PC-3 (cell line): ENCODE data around the gene ATE1. TPM values are rescaled to one million over a fixed set of nuclear protein-coding genes. Genes with fewer than 3 reads are reported as not detected.

Source experiments
- ATAC-seq: fragments of 200-7000 bp; cut with Tn5 transposase; 2 replicates; pipeline ENCODE4 v1.9.1; 2020; ENCODE audit warnings: mild to moderate bottlenecking, moderate library complexity
- BruUV-seq: library from RNA; stranded (reverse); fragments of 400-500 nt; replicated peaks from 2 replicates; lab custom pipeline; 2021; lab: Mats Ljungman, UMichigan
- CTCF ChIA-PET: fragments of 300-600 bp; sonication (Branson Sonifier 250); formaldehyde crosslinking; loops from one replicate; lab custom pipeline; 2022; ENCODE audit warnings: antibody characterized with exemption; lab: Charles Lee
- POLR2A ChIA-PET: fragments of 300-600 bp; sonication (Branson Sonifier 250); formaldehyde crosslinking; loops from one replicate; lab custom pipeline; 2022; ENCODE audit warnings: antibody characterized with exemption; ENCODE audit not compliant: unreplicated experiment; lab: Charles Lee
- DNase-seq: peaks from one replicate; pipeline ENCODE4 v3.0.0-alpha.2; 2015
- H2AFZ ChIP-seq: fragments of 300-600 bp; sonication (generic); 2 replicates; pipeline ENCODE4 v1.6.0; 2016; ENCODE audit warnings: antibody characterized with exemption, low read length
- H3F3A ChIP-seq: fragments of 300-600 bp; sonication (generic); one replicate; pipeline ENCODE4 v1.6.0; 2017; ENCODE audit warnings: antibody characterized with exemption, low read length, control low read depth, mild to moderate bottlenecking; ENCODE audit not compliant: unreplicated experiment
- H3K27ac ChIP-seq: fragments of 300-600 bp; sonication (generic); 2 replicates; pipeline ENCODE4 v1.5.1; 2016; ENCODE audit warnings: mild to moderate bottlenecking, low read length
- H3K27me3 ChIP-seq: fragments of 300-600 bp; sonication (generic); 2 replicates; pipeline ENCODE4 v1.6.1; 2016; ENCODE audit warnings: low read length, mixed read lengths
- H3K36me3 ChIP-seq: fragments of 300-600 bp; sonication (generic); 2 replicates; pipeline ENCODE4 v1.6.1; 2016; ENCODE audit warnings: low read depth, mixed run types, low read length, mixed read lengths
- H3K4me1 ChIP-seq: fragments of 300-600 bp; sonication (generic); 2 replicates; pipeline ENCODE4 v1.5.1; 2016; ENCODE audit warnings: low read length; ENCODE audit not compliant: insufficient read depth
- H3K4me2 ChIP-seq: fragments of 300-600 bp; sonication (generic); 2 replicates; pipeline ENCODE4 v1.6.0; 2016; ENCODE audit warnings: low read length
- H3K4me3 ChIP-seq: fragments of 300-600 bp; sonication (generic); 2 replicates; pipeline ENCODE4 v1.5.1; 2016; ENCODE audit warnings: mild to moderate bottlenecking, low read length, mixed read lengths
- H3K79me2 ChIP-seq: fragments of 300-600 bp; sonication (generic); 2 replicates; pipeline ENCODE4 v1.6.1; 2017; ENCODE audit warnings: low read length, mixed read lengths
- H3K9ac ChIP-seq: fragments of 300-600 bp; sonication (generic); 2 replicates; pipeline ENCODE4 v1.6.0; 2016; ENCODE audit warnings: mild to moderate bottlenecking, low read length
- H3K9me2 ChIP-seq: fragments of 300-600 bp; sonication (generic); replicated peaks from 2 replicates; pipeline ENCODE4 v1.6.1; 2016; ENCODE audit warnings: mixed run types, low read length, mixed read lengths
- H3K9me3 ChIP-seq: fragments of 300-600 bp; sonication (generic); 2 replicates; pipeline ENCODE4 v1.6.1; 2016; ENCODE audit warnings: low read length, mixed read lengths
- H4K20me1 ChIP-seq: fragments of 300-600 bp; sonication (generic); 2 replicates; pipeline ENCODE4 v1.6.1; 2016; ENCODE audit warnings: low read length, mixed read lengths
- EZH2 ChIP-seq: fragments of 300-600 bp; sonication (generic); IDR thresholded peaks from one replicate; pipeline ENCODE4 v1.6.1; 2017; ENCODE audit warnings: antibody characterized with exemption, mild to moderate bottlenecking, low read length; ENCODE audit not compliant: unreplicated experiment
- EZH2phosphoT487 ChIP-seq: fragments of 300-600 bp; sonication (generic); IDR thresholded peaks from 2 replicates; pipeline ENCODE4 v1.6.1; 2018; ENCODE audit warnings: mild to moderate bottlenecking, antibody characterized with exemption, low read length, borderline replicate concordance
- intact Hi-C: fragments of 100-400 bp; cut with micrococcal nuclease; formaldehyde crosslinking; loops from 2 replicates; pipeline ENCODE4 v1.9.0; 2023
- total RNA-seq: library from RNA; depleted of rRNA; stranded (reverse); fragments of >200 nt; gene quantifications from 2 replicates; pipeline ENCODE4 v1.2.3, GENCODE V29; 2014
- TF ChIP-seq, protein P1 (sequence below): fragments of 300-600 bp; sonication (generic); conservative IDR thresholded peaks from 2 replicates; pipeline ENCODE4 v1.5.1; 2017; ENCODE audit warnings: antibody characterized with exemption, low read depth, mild to moderate bottlenecking, low read length

Gene ATE1
- total RNA-seq, 1 experiment from 2014 or later, result 12.8 TPM

- H3F3A ChIP-seq, result no peaks in the 10 kb centered on the region
- H3K27ac ChIP-seq, result no peak overlapping the region
- ChIA-PET CTCF (no interaction called here), POLR2A (no interaction called here)
- H3K4me3 ChIP-seq, result no peak overlapping the region
- ATAC-seq (no peak), DNase-seq (no peak)
- H3K9me3 ChIP-seq, result no peaks in the 10 kb centered on the region
- peaks cover 4% of the 10 kb centered on the region for H3K27me3 ChIP-seq
- H3K36me3 ChIP-seq, result no peaks in the 10 kb centered on the region
- H3K9ac ChIP-seq, result no peak overlapping the region
- intact Hi-C loops, result no loop called here
- TF ChIP-seq EZH2 (no peak), EZH2phosphoT487 (no peak)
- TF ChIP-seq, protein P1, sequence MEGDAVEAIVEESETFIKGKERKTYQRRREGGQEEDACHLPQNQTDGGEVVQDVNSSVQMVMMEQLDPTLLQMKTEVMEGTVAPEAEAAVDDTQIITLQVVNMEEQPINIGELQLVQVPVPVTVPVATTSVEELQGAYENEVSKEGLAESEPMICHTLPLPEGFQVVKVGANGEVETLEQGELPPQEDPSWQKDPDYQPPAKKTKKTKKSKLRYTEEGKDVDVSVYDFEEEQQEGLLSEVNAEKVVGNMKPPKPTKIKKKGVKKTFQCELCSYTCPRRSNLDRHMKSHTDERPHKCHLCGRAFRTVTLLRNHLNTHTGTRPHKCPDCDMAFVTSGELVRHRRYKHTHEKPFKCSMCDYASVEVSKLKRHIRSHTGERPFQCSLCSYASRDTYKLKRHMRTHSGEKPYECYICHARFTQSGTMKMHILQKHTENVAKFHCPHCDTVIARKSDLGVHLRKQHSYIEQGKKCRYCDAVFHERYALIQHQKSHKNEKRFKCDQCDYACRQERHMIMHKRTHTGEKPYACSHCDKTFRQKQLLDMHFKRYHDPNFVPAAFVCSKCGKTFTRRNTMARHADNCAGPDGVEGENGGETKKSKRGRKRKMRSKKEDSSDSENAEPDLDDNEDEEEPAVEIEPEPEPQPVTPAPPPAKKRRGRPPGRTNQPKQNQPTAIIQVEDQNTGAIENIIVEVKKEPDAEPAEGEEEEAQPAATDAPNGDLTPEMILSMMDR, result no peak
- no TSS peak for BruUV-seq
- H2AFZ ChIP-seq, result no peak overlapping the region
- H4K20me1 ChIP-seq, result no peaks in the 10 kb centered on the region
- H3K79me2 ChIP-seq, result no peaks in the 10 kb centered on the region
- no peak overlapping the region for H3K4me2 ChIP-seq
- H3K9me2 ChIP-seq, result no peaks in the 10 kb centered on the region
- no peaks in the 10 kb centered on the region for H3K4me1 ChIP-seq
These were observed 211.9 kb downstream of the ATE1 start for GRCh38 chr10:121715969-121716368.

DNA sequence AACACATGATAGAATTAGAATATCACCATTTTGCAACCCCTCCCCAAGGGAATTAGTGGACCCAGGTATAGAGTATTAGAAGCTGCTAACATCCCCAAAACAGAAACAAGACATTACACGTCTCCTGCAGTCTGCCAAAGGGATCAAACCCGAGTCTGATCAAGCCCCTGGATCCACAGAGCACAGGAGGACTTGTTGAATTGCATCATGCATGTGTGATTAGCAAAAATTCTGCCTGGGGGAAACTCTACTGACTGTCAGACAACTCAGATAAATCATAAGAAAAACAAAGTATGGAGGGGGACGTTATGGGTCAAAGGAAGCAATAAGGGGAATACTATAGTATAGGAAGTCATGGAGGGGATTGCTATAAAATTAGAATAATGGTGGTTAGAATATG is 212.8 kb downstream of the ATE1 start:
- ATAC-seq (no peak), DNase-seq (no peak)
- H3K79me2 ChIP-seq, result no peaks in the 10 kb centered on the region
- H3K9me3 ChIP-seq, result no peaks in the 10 kb centered on the region
- no peaks in the 10 kb centered on the region for H3K4me1 ChIP-seq
- no peak overlapping the region for H3K4me2 ChIP-seq
- H3K27ac ChIP-seq, result no peak overlapping the region
- H3K9me2 ChIP-seq, result no peaks in the 10 kb centered on the region
- no TSS peak for BruUV-seq
- no peaks in the 10 kb centered on the region for H3K36me3 ChIP-seq
- H3K27me3 ChIP-seq, result peaks cover 13% of the 10 kb centered on the region
- H3K9ac ChIP-seq, result no peak overlapping the region
- H3F3A ChIP-seq, result no peaks in the 10 kb centered on the region
- H3K4me3 ChIP-seq, result no peak overlapping the region
- intact Hi-C loops, result no loop called here
- TF ChIP-seq EZH2 (no peak), EZH2phosphoT487 (no peak)
- TF ChIP-seq, protein P1, result no peak
- POLR2A ChIA-PET, result no interaction called here
- CTCF ChIA-PET, result no interaction called here
- no peak overlapping the region for H2AFZ ChIP-seq
- H4K20me1 ChIP-seq, result no peaks in the 10 kb centered on the region

DNA sequence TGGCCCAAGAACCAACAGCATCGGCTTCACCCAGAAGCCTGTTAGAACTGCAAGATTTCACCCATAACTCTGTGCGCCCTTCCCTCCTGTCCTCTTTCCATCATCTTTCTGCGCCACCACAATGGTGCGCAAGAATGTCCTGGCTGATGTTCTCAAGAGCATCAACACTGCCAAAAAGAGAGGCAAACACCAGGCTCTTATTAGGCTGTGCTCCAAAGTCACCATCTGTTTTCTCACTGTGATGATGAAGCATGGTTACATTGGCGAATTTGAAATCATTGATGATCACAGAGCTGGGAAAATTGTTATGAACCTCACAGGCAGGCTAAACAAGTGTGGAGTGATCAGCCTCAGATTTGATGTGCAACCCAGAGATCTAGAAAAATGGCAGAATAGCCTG is 214.3 kb downstream of the ATE1 start:
- Histone ChIP-seq H3K4me3 (no peak overlapping the region), H3K4me1 (no peaks in the 10 kb centered on the region), H3K9me2 (no peaks in the 10 kb centered on the region), H3K9me3 (no peaks in the 10 kb centered on the region), H3K79me2 (no peaks in the 10 kb centered on the region), H2AFZ (no peak overlapping the region), H3K27ac (no peak overlapping the region), H4K20me1 (no peaks in the 10 kb centered on the region), H3K4me2 (no peak overlapping the region), H3K9ac (no peak overlapping the region), H3F3A (no peaks in the 10 kb centered on the region), H3K36me3 (no peaks in the 10 kb centered on the region), H3K27me3 (peaks cover 29% of the 10 kb centered on the region)
- ATAC-seq (no peak), DNase-seq (no peak)
- TF ChIP-seq EZH2phosphoT487 (no peak), EZH2 (no peak)
- TF ChIP-seq, protein P1, result no peak
- BruUV-seq, result no TSS peak
- CTCF ChIA-PET, result no interaction called here
- POLR2A ChIA-PET, result no interaction called here
- intact Hi-C loops, result no loop called here
